Fibroblast of pulmonary artery (primary cell): ENCODE results near the gene RAI14.
A peak's percentile ranks its signal among the peaks of the same experiment; 100 is the strongest.

Source experiments
- DNase-seq: peaks from one replicate; pipeline ENCODE4 v3.0.0-alpha.2; 2010; ENCODE audit warnings: low read depth
- H3K4me3 ChIP-seq: replicated peaks from 2 replicates; pipeline ENCODE4 v1.5.1; 2011; ENCODE audit warnings: low read depth, mild to moderate bottlenecking, control low read depth, low read length, moderate library complexity
- CTCF ChIP-seq: IDR thresholded peaks from 2 replicates; pipeline ENCODE4 v1.5.1; 2011; ENCODE audit warnings: mild to moderate bottlenecking, control low read depth, low read length, inconsistent platforms; ENCODE audit errors: missing control alignments

RAI14 gene

GRCh38 chr5:34736445-34737115 is 80.5 kb downstream of the RAI14 start:
- TF ChIP-seq CTCF, result no peak
- no peak overlapping the region for H3K4me3 ChIP-seq
- DNase-seq, result peak; percentile 69

DNA sequence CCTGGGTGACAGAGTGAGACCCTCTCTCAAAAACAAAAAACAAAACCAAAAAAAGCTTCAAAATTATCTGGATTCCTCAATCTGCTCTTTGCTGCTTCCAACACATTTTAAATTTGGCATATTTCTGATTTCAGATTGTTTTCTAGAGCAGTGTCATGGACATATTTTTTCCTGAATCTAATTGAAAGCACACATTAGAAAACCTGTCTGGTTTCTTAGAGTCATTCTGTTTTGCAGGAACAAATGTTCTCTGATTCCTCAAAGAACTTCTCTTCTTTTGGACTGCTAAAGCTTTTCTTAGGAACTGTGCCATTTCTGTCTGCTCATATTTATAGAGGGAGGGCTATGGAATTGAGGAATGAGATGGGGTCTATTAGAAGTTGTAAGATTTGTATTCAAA is 81.6 kb downstream of the RAI14 start:
- no peak for TF ChIP-seq CTCF
- no peak overlapping the region for H3K4me3 ChIP-seq
- no peak for DNase-seq

DNA sequence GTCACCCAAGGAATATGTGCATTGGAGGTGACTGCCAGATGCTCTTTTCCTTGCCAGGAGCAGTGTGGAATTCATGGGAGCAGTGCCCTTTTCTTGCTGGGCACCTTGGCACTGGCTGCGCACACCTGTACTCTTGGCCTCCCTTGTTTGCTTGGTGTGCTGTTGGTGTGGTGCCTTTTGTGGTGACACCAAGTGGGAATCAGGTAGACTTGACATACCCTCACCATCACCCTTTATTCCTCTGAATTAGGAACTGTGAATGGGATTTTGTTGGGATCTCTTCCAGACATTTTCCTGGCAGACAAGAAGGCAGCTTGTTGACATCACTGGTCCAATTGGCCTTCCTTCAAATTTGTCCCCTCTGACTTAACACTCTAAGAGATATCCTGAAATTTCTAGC is 82.3 kb downstream of the RAI14 start:
- no peak overlapping the region for H3K4me3 ChIP-seq
- peak; percentile 31 for DNase-seq
- TF ChIP-seq CTCF, result no peak

DNA sequence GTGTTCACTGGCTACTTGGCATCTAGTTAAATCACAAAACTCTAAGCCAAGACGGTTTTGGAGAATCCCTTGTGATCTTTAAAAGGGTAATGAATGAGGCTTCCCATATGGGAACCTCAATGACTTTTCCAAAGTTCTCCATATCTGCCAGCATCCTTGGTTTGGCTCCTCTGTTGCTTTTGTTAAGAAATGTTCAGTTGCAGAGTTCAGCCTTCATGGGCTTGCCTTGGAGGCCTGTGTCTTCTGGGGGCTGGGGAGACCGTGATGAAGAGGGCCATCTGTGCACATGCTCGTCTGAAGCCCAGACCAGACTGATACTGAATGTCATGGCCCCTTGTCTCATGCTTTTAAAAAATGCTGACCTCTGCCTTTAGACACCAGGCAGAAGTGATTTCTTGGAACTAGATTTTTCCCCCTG is 84.3 kb downstream of the RAI14 start:
- DNase-seq, result no peak
- H3K4me3 ChIP-seq, result no peak overlapping the region
- no peak for TF ChIP-seq CTCF

GRCh38 chr5:34742061-34742460 is 85.9 kb downstream of the RAI14 start:
- no peak for DNase-seq
- no peak overlapping the region for H3K4me3 ChIP-seq
- TF ChIP-seq CTCF, result no peak

- TF ChIP-seq CTCF, result no peak
- H3K4me3 ChIP-seq, result no peak overlapping the region
- peak; percentile 84 for DNase-seq
These were observed 87.8 kb downstream of the RAI14 start for GRCh38 chr5:34743878-34744277.

DNA sequence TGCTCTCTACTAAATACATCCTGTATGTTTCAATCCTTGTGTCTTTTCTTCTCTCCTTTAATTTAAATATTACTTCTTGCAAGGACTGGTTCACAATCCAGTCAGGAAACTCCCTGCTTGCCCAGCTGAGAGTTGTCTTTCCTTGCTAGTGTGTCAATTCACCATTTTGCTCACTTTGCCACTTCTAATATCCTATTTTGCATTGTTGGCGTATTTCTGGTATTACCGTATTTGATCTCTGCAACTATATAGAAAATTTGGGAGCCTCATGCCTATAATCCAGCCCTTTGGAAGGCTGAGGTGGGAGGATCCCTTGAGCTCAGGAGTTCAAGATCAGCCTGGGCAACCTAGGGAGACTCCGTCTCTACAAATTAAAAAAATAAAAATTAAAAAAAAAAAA is 92.3 kb downstream of the RAI14 start:
- no peak overlapping the region for H3K4me3 ChIP-seq
- no peak for DNase-seq
- TF ChIP-seq CTCF, result no peak
